DMS114 treated with DMSO at 0.1 percent for 48 hours (cell line): ENCODE results near the gene ACRV1.
A peak's percentile ranks its signal among the peaks of the same experiment; 100 is the strongest.

Experiments used
- DNase-seq: peaks from one replicate; lab custom pipeline; 2025; ENCODE audit not compliant: unreplicated experiment; lab: John Stamatoyannopoulos, UW

Gene ACRV1

DNA sequence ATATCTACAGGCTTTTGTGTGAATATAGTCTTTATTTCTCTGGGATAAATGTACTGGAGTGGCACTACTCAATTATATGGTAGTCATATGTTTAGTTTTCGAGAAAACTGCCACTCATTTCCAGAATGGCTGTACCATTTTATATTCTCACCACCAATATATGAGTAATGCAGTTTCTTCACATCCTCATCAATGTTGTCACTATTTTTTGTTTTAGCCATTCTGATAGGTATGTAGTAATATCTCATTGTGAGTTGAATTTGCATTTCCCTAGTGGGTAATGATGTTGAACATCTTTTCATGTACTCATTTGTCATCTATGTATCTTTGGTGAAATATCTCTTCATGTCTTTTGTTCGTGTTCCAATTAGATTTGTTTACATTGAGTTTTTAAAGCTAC is 18.0 kb downstream of the ACRV1 start:
- no peak for DNase-seq

DNA sequence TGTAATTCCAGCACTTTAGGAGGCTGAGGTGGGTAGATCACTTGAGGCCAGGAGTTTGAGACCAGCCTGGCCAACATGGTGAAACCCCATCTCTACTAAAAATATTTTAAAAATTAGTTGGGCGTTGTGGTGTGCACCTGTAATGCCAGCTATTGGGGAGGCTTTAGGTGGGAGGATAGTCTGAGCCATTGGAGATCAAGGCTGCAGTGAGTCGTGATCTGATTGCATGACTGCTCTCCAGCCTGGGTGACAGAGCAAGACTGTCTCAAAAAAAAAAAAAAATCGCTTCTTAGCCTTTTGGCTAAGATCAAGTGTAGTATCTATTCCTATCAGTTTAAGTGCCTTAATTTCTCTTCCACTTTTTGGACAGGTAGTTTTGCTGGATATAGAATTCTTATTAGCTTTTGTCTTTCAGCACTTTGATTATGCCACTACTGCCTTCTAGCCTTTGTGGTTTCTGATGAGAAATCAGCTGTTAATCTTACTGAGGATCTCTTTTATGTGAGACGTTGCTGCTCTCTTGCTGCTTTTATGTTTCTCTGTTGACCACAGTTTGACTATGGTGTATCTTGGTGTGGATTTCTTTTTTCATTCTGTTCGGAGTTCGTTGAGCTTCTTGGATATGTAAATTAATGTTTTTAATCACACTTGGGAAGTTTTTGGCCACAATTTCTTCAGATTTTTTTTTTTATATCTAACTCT is 31.0 kb downstream of the ACRV1 start:
- no peak for DNase-seq

DNA sequence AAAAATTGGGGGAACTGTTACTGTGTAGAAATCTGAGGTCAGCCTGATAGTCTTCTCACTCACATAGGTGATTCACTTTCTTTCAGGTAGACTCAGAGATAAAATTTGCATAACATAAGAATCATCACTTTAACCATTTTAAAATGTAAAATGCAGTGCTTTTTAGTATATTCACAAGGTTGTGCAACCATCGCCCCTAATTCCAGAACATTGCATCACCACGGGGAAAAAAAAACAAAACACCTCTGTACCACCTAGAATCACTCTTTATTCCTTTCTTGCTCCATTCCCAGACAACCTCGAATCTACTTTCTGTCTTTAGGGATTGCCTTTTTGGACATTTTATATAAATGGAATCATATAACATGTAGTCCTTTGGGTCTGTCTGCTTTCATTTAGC is 34.8 kb downstream of the ACRV1 start:
- DNase-seq, result no peak

DNA sequence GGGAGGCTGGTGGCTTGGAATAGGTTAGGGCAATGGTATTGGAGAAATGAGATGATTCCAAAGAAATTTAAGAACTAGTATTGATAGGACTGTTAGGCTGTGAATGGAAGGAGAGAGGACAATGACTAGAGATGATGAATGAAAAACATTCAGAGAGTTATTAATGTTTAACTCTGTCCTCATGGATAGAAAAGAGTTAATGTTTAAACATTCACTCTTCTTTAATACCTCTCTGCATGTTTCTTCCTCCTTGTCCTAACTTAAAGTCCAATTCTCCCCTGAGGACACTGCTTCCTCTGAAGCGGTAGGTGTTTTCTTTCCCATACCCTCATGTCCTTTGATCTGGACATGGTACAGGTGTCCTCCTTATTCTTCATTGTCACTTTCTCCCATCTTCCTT is 42.3 kb downstream of the ACRV1 start:
- no peak for DNase-seq

DNA sequence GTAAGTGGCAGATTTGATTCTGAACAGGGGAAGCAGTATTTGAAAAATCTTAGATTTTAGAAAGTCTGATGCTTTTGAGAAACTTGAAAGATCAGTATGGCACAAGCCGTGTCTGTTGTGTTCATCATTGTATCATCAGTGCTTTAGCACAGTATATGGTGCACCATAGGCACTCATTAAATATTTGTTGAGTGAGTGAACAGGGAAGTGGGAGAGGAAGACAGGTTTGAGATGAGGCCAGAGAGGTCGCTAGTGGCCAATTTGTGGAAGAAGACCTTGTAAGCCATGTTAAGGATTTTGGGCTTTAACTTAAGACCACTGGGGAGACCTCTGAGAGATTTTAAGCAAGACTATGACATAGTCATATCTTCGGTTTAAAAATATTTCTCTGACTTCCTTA is 42.8 kb downstream of the ACRV1 start:
- no peak for DNase-seq

DNA sequence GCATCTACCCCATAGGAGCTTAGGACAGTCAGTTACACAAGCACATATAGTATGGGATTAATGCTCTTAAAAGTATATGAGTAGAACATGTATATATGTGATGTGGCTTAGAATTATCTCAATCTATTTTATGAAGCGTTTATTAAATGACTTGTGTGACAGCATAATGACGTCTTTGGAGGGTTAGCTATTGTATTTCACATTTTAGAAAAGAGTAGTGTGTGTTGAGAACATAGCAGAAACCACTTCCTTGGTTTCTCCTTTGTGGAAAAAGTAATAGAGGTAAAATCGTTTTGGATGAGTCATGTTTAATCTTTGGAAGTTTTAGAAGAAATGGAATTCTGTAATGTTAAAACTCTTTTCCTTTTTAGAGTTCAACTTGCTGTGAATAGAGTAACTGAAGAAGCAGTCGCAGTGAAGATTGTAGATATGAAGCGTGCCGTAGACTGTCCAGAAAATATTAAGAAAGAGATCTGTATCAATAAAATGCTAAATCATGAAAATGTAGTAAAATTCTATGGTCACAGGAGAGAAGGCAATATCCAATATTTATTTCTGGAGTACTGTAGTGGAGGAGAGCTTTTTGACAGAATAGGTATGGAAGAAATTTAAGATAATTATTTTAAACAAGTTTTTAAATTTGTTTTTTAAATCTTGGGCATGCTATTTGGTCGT is 53.3 kb downstream of the ACRV1 start:
- DNase-seq, result no peak

DNA sequence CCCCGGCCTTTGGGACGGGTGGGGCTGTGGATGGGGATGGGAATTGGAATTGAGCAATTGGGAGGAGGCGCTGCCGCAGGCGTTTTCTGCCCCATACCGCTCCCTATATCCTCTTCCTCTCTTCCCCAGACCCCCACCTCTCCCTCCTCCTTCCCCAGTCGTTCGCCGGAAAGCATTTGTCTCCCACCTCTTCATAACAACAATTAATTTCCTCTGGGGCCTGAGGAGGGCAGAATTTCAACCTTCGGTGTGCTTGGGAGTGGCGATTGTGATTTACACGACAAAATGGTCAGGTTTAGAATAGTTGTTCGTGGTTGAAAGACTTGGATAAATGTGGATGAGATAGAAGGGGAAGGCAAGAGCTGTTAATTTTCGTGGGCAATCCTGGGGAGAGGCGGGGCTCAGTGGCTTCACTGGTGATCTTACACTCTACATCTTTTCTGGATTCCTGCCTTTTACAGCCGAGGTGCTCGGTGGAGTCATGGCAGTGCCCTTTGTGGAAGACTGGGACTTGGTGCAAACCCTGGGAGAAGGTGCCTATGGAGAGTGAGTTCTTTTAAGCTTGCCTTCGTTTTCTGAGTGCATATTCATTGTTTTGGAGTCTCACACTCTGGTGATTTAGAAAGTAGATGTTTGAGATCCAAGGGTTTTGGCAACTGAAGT is 54.2 kb downstream of the ACRV1 start:
- DNase-seq, result peak; percentile 71

DNA sequence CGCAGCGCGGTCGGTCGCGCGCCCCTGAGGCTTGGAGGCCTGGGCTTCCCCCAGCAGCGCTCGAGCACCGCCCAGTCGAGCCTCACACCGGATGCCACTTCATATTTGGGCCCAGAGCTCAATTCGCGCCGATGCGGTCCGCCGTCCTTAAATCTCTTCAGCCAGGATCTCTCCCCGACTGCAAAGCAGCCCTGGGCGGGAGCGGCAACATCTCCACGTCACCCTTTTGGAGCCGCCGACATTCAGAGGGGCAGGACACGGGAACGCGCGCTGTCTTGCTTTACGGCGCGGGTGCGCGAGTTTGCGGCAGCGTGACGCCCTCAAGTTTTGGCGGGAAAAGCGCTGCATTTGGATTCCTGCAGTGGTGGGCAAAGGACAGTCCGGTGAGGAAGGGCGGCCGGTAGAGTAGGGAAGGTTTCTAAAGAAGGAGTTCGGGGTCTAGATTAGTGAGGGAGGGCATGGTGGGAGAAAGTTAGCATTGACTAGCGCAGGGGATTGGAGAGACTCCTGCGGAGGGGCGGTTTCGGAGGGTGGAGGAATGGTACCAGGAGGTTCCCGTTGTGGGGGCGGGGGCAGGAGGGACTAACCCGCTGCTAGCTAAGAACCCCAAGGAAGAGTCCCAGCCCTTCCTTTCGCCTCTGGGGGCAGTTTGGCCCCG is 54.9 kb downstream of the ACRV1 start:
- DNase-seq, result peak; percentile 71

DNA sequence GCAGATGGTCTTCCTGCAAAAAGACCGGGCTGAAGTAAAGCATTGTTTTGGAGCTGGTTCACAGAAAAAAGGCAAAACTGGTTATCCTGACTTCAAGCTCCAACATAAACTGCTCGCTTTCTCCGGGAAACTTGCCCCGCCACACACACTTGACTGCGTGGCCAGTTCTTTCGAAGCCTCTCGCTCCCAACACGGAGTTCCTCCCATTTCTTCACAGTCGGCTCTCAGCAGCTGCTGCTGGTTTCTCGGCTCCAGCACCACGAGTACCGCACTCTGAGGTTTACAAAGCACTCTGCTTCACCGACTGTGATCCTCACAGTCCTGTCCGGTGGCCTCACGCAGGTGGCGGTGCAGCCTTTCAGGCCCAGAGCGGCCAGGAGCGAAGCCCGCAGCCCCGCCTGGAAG is 55.4 kb downstream of the ACRV1 start:
- DNase-seq, result peak; percentile 7

DNA sequence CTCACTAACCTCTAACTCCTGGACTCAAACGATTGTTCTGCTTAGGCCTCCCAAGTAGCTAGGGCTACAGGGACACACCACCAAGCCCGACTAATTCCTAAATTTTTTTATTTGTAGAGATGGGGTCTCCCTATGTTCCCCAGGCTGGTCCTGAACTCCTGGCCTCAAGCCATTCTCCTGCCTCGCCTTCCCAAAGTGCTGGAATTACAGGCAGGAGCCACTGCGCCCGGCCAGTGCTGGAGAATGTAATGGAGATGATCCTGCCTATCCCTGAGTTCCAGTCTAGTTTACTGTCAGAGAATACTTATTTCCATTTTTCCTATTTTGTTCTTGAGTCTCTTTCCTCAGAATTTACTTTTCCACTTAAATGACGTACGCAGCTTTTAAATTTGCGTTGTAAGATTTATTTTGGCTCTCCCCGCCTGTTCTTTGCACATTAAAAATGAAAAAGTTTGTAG is 55.9 kb downstream of the ACRV1 start, which contains the start of gene CHEK1:
TSS of gene CHEK1 (plus strand) at position 408 of the 458 bp plus-strand sequence. CDS start 1,606 bp downstream, outside the sequence.
- DNase-seq, result no peak

DNA sequence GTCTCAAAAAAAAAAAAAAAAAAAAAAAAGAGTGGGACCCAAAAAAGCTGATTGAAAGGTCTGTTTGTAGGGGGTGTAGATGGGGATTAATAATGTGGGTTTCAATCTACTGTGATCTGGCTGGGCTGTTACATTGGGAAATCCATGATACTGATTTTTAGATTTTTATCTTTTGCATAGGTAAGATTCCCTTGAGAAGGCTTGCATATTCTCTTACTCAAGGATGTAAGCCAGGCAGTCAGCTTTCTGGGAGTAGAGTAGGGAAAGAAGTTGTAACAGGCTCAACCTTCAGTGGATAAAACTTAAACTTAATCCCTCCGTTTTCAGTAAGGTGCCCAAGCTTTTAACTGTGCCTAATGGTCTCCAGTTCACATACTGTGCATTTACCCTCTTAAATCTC is 57.6 kb downstream of the ACRV1 start:
- DNase-seq, result no peak

DNA sequence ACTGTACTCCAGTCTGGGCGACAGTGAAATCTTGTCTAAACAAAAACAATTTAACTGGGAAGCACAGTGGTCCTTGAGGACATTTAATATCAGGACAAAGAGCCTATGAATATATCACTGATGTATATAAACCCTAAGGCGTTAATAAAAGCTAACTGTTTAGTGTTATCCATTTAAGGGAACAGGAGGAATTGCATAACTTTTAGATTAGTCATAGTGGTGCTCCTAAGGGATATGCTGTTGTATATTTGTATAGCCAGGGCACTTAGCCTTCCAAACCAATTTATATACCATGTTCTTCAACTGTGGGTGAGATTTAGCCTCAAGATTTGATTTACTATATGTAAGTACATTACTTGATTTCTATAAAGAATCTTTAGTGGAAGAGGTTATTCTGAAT is 58.7 kb downstream of the ACRV1 start:
- DNase-seq, result no peak
